Spleen (tissue), 11 donors: ENCODE measurements around the gene LOXHD1. TPM values are rescaled to one million over a fixed set of nuclear protein-coding genes. Genes with fewer than 3 reads are reported as not detected.

Experiments used
- DNase-seq: peaks from one replicate; pipeline ENCODE4 v3.0.0-alpha.2; 2020
- H3K27ac ChIP-seq, 8 donors: fragments of 200-600 bp; sonication (generic) in 7 of 8; 1 replicate in 4 of 8; 2 replicates in 4 of 8; pipeline versions ENCODE4 v1.5.0 to v1.8.0; 2016 to 2021; ENCODE audit warnings: inconsistent platforms in 4 of 8, mild to moderate bottlenecking in 4 of 8, moderate library complexity in 1 of 8
- H3K27me3 ChIP-seq, 7 donors: fragments of 200-600 bp; sonication (generic) in 6 of 7; replicated peaks in 1 of 7; 1 replicate in 4 of 7; 2 replicates in 3 of 7; pipeline versions ENCODE4 v1.5.0 to v1.8.0; 2016 to 2021; ENCODE audit warnings: inconsistent platforms in 3 of 7, mild to moderate bottlenecking in 1 of 7
- H3K36me3 ChIP-seq, 6 donors: fragments of 200-600 bp; sonication (generic) in 5 of 6; 1 replicate in 4 of 6; 2 replicates in 2 of 6; pipeline versions ENCODE4 v1.5.0 to v1.8.0; 2016 to 2021; ENCODE audit warnings: inconsistent platforms in 2 of 6
- H3K4me1 ChIP-seq, 6 donors: fragments of 200-600 bp; sonication (generic) in 5 of 6; 1 replicate in 3 of 6; 2 replicates in 3 of 6; pipeline versions ENCODE4 v1.5.0 to v1.8.0; 2016 to 2021; ENCODE audit warnings: inconsistent platforms in 3 of 6
- H3K4me3 ChIP-seq, 8 donors: fragments of 200-600 bp; sonication (generic) in 7 of 8; 1 replicate in 4 of 8; 2 replicates in 4 of 8; pipeline versions ENCODE4 v1.5.0 to v1.8.0; 2016 to 2021; ENCODE audit warnings: inconsistent platforms in 4 of 8, mild to moderate bottlenecking in 4 of 8, moderate library complexity in 2 of 8
- H3K9me3 ChIP-seq, 8 donors: fragments of 200-600 bp; sonication (generic) in 7 of 8; 1 replicate in 4 of 8; 2 replicates in 4 of 8; pipeline versions ENCODE4 v1.5.0 to v1.8.0; 2016 to 2021; ENCODE audit warnings: inconsistent platforms in 4 of 8
- POLR2A ChIP-seq, 3 donors: fragments of 450-650 bp; IDR thresholded peaks; one replicate each; pipeline ENCODE4 v1.5.1; 2017; ENCODE audit warnings: antibody characterized with exemption in 3 of 3, mild to moderate bottlenecking in 1 of 3
- POLR2AphosphoS5 ChIP-seq, 3 donors: sonication (generic); formaldehyde crosslinking; IDR thresholded peaks; one replicate each; pipeline ENCODE4 v1.5.1; 2017; ENCODE audit warnings: antibody characterized with exemption in 3 of 3
- WGBS, 5 donors: extraction: QIAGEN DNeasy Blood & Tissue Kit in 3 of 5; methylation state at CpG; one replicate each; pipeline versions ENCODE4 v1.1.5 to v1.1.7; 2013 to 2018; 5-methylcytosine and 5-hydroxymethylcytosine counted together
- intact Hi-C: fragments of 100-400 bp; cut with DNase I; formaldehyde crosslinking; loops from one replicate; pipeline ENCODE4 v1.15.0; 2023; ENCODE audit warnings: low total_unique reads
- polyA plus RNA-seq, 3 donors: library from polyadenylated mRNA; stranded (reverse); fragments of 200-250 nt; gene quantifications; one replicate each; pipeline ENCODE4 v1.2.1, GENCODE V29; 2013
- total RNA-seq, 7 donors: library from RNA; depleted of rRNA in 3 of 7; stranded (reverse); fragments of >200 nt in 3 of 7; fragmentation: NEBNext Ultra II Directional in 4 of 7; extraction: Animal tissue kit (Norgen Biotek cat#: 25700) in 4 of 7; gene quantifications; one replicate each; pipeline versions ENCODE4 v1.1.0 to v1.2.1, GENCODE V29; 2016 to 2021
- TF ChIP-seq, protein P1 (sequence below), 11 experiments: fragments of 200-600 bp in 7 of 11; fragments of 450-650 bp in 4 of 11; sonication (generic) in 4 of 11; IDR thresholded peaks in 8 of 11; conservative IDR thresholded peaks in 3 of 11; 1 replicate in 7 of 11; 2 replicates in 4 of 11; pipeline versions ENCODE4 v1.4.0 to v1.8.0; 2016 to 2021; ENCODE audit warnings: antibody characterized with exemption in 11 of 11, inconsistent platforms in 4 of 11, mild to moderate bottlenecking in 1 of 11
- donor health status: healthy with polysubstance abuse.
- donor health status: DM: no; HTN: no; CAD: no; lungs with moderate emphysema.
- donor health status: DM: no; HTN: no; CAD: no.
- donor health status: Bipolar disorder and iron deficiency.
- donor health status: healthy.
- donor health status: DM: no; HTN: no; CAD: no.
- donor health status: DM: yes; HTN: yes; CAD: no.

Gene LOXHD1
- total and polyA plus RNA-seq, 10 donors = 0.09 to 6.0 (median 2.1) TPM

DNA sequence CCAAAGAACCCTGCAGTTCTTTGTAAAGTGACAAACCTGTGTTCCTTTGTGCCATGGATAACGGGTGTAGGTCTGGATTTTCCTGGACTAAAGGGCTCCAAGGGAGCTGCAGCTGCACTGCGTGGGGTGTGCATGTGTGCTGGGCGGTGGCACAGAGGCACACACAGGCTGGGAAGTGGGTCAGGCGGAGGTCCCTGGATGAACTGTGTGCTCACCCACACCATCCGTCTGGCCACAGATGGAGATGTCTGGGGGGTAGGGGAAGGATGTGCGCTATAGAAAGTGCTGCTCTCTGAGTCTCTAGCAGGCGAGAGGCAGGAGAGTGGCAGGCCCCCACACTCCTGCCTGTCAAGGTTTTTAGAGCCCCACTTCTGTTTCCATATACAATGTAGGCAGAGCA is 137.2 kb downstream of the LOXHD1 start:
- peaks cover 0 to 9% (median 0%) of the 10 kb centered on the region in 7 donors for H3K27me3 ChIP-seq
- no peak for DNase-seq
- H3K9me3 ChIP-seq = no peaks in the 10 kb centered on the region
- H3K4me1 ChIP-seq = no peaks in the 10 kb centered on the region
- H3K36me3 ChIP-seq = peaks cover 0 to 85% (median 0%) of the 10 kb centered on the region in 6 donors
- WGBS, 5 donors = 74 to 89% (median 83%) methylated on average over 5 to 7 of the region's 7 CpGs
- intact Hi-C loops = no loop called here
- H3K27ac ChIP-seq = no peak overlapping the region
- TF ChIP-seq POLR2AphosphoS5 (IDR thresholded peaks at IDR 0.05) (no peak), POLR2A (IDR thresholded peaks at IDR 0.05) (no peak)
- TF ChIP-seq, protein P1, sequence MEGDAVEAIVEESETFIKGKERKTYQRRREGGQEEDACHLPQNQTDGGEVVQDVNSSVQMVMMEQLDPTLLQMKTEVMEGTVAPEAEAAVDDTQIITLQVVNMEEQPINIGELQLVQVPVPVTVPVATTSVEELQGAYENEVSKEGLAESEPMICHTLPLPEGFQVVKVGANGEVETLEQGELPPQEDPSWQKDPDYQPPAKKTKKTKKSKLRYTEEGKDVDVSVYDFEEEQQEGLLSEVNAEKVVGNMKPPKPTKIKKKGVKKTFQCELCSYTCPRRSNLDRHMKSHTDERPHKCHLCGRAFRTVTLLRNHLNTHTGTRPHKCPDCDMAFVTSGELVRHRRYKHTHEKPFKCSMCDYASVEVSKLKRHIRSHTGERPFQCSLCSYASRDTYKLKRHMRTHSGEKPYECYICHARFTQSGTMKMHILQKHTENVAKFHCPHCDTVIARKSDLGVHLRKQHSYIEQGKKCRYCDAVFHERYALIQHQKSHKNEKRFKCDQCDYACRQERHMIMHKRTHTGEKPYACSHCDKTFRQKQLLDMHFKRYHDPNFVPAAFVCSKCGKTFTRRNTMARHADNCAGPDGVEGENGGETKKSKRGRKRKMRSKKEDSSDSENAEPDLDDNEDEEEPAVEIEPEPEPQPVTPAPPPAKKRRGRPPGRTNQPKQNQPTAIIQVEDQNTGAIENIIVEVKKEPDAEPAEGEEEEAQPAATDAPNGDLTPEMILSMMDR (IDR thresholded peaks at IDR 0.05 in 8 of 11, conservative IDR thresholded peaks at IDR 0.05 in 3 of 11) = no peak
- no peak overlapping the region for H3K4me3 ChIP-seq

DNA sequence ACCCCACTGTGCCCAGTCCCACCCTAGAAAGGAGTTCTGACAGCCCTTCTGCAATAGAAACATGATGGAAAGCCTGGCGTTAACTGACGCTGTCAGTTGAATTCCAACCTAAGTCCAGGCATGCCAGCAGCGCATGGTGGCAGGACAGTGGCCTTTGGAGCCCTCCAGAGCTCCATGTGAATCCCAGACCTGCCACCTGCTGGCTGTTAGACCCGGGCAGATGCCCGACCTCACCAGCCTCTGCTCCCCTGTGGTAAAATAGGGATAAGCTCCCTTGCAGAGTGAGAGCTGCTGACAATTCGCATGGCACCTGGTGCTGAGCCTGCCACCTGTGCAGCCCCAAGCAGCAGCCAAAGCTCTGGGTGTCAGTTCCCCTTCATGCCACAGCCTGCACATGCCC is 138.6 kb downstream of the LOXHD1 start:
- H3K36me3 ChIP-seq = peaks cover 0 to 83% (median 0%) of the 10 kb centered on the region in 6 donors
- no peak overlapping the region for H3K27ac ChIP-seq
- H3K27me3 ChIP-seq = peaks cover 0 to 15% (median 0%) of the 10 kb centered on the region in 7 donors
- TF ChIP-seq, protein P1 (IDR thresholded peaks at IDR 0.05 in 8 of 11, conservative IDR thresholded peaks at IDR 0.05 in 3 of 11) = peak in 3 of 11 experiments; percentile 18 to 23 (median 18)
- no peak for TF ChIP-seq POLR2A (IDR thresholded peaks at IDR 0.05)
- DNase-seq = no peak
- 50 to 66% (median 59%) methylated on average over 3 to 6 of the region's 6 CpGs for WGBS, 5 donors
- H3K4me1 ChIP-seq = no peaks in the 10 kb centered on the region
- intact Hi-C loops = no loop called here
- H3K9me3 ChIP-seq = peaks cover 0 to 4% (median 0%) of the 10 kb centered on the region in 8 donors
- no peak overlapping the region for H3K4me3 ChIP-seq

DNA sequence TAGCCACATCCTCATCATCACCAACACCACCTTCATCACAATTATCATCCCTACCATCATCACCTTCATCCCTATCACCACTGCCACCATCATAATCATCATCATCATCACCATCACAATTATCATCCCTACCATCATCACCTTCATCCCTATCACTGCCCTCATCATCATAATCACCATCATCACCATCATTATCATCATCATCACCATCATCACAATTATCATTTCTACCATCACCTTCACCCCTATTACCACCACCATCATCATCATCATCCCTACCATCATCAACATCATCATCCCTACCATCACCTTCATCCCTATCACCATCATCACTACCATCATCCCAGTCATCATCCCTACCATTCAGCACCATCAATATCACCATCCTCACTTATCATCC is 140.5 kb downstream of the LOXHD1 start:
- TF ChIP-seq, protein P1 (IDR thresholded peaks at IDR 0.05 in 8 of 11, conservative IDR thresholded peaks at IDR 0.05 in 3 of 11) = no peak
- TF ChIP-seq POLR2AphosphoS5 (IDR thresholded peaks at IDR 0.05) (no peak), POLR2A (IDR thresholded peaks at IDR 0.05) (no peak)
- Histone ChIP-seq H3K27ac (no peak overlapping the region), H3K9me3 (peaks cover 0 to 13% (median 0%) of the 10 kb centered on the region in 8 donors), H3K4me1 (no peaks in the 10 kb centered on the region), H3K27me3 (peaks cover 0 to 12% (median 0%) of the 10 kb centered on the region in 7 donors), H3K4me3 (no peak overlapping the region), H3K36me3 (peaks cover 0 to 72% (median 0%) of the 10 kb centered on the region in 6 donors)
- DNase-seq = no peak
- intact Hi-C loops = no loop called here

DNA sequence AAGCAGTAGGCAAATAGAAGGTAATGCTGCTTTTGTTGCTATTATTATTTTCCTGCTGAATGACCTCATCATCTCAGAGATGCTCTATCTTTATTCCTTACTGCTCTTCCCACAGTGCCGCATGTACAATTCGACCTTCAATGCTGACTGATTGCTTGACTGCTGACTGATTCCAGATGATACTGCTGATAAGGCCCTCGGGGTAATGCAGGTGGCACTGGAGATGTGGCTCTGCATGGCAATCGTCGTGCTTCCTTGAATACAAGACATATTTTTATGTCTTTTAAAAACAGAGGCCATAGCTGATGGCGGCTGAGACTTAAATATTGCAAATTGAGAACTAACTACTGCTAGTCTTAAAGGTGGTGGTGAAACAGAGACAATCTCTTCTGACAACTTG is 146.6 kb downstream of the LOXHD1 start:
- Histone ChIP-seq H3K4me3 (no peak overlapping the region), H3K27ac (no peak overlapping the region), H3K27me3 (peaks cover 0 to 15% (median 0%) of the 10 kb centered on the region in 7 donors), H3K36me3 (peaks cover 0 to 43% (median 0%) of the 10 kb centered on the region in 6 donors), H3K4me1 (no peaks in the 10 kb centered on the region), H3K9me3 (peaks cover 0 to 13% (median 0%) of the 10 kb centered on the region in 8 donors)
- no peak for DNase-seq
- WGBS, 5 donors = 66 to 83% (median 73%) methylated on average over 6 of the region's 6 CpGs
- intact Hi-C loops = no loop called here
- TF ChIP-seq POLR2AphosphoS5 (IDR thresholded peaks at IDR 0.05) = no peak
- TF ChIP-seq POLR2A (IDR thresholded peaks at IDR 0.05) = no peak
- TF ChIP-seq, protein P1 (IDR thresholded peaks at IDR 0.05 in 8 of 11, conservative IDR thresholded peaks at IDR 0.05 in 3 of 11) = no peak
